OCI-M1 (cell line): ENCODE results near the gene C10orf62.
"Not testable (repeated sequence)": the region's sequence is repeated elsewhere in the genome, so short reads cannot be mapped to it uniquely, and the experiment has no call there.

Experiments
- DNase-seq: peaks from one replicate; lab custom pipeline; 2025; lab: John Stamatoyannopoulos, UW

The C10orf62 gene

DNA sequence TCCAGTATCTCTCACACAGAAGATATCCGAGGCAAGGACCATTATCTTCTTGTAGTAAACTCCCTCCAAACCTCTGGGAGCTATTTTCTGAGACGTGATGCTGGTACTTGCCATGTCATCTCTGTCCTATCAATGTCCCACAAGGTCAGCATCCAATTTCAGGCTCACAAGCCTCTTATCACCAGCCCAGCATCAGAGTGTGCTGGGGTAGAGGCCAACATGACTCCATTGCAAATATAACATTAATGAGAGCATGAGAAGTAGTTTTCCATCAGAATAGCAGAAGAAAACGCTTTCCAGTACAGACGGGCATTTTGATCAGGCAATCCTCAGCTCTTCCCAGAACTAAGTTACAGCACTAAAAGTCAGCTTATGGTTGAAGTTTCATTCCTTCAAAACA lies 38.2 kb downstream of the C10orf62 start:
- DNase-seq: peak; percentile 31

DNA sequence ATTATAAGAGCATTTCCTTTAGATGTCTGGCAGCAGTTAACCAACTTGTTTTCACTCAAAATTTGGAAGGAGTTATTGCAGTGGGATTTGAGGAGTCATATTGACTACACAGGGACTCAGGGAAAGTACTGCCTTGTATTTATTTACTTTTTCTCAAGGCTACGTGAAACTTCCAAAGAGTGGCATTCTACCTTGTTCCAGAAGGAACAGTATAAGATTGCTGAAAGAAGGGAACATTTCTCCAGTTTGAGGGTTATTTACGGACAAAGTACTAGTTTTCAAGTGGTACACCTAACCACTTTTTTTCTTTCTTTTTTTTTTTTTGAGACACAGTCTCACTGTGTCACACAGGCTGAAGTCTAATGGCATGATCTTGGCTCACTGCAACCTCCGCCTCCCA lies 38.7 kb downstream of the C10orf62 start:
- DNase-seq: no peak

DNA sequence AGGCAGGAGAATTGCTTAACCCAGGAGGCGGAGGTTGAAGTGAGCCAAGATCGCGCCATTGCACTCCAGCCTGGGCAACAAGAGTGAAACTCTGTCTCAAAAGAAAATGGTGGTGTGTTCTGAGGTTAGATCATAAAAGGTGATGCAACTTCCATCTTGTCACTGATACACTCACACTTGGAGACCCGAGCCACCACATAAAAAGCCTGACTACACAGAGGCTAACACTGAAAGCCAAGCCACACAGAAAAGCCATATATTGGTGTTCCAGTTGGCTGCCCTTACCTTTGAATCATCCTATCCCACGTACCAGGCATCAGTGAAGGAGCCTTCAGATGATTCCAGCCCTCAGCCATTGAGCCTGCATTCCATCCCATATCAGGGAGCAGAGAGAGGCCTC lies 39.8 kb downstream of the C10orf62 start:
- DNase-seq: no peak

DNA sequence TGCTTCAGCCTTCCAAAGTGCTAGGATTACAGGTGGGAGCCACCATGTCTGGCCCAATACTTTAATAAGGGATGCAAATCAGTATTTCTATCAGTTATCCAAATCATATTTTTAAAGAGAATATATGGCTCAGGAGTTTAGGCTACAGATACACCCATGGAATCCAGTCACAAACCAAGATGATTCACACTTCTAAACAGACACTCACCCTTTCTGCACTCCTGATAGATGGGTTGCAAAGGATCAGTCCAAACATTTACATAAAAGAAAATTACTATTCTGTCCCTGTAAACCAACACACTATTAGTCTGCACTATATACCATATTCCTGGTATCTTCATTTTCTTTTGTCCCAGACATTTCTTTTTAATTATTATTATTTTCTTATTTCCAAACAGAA lies 41.6 kb downstream of the C10orf62 start:
- DNase-seq: no peak

DNA sequence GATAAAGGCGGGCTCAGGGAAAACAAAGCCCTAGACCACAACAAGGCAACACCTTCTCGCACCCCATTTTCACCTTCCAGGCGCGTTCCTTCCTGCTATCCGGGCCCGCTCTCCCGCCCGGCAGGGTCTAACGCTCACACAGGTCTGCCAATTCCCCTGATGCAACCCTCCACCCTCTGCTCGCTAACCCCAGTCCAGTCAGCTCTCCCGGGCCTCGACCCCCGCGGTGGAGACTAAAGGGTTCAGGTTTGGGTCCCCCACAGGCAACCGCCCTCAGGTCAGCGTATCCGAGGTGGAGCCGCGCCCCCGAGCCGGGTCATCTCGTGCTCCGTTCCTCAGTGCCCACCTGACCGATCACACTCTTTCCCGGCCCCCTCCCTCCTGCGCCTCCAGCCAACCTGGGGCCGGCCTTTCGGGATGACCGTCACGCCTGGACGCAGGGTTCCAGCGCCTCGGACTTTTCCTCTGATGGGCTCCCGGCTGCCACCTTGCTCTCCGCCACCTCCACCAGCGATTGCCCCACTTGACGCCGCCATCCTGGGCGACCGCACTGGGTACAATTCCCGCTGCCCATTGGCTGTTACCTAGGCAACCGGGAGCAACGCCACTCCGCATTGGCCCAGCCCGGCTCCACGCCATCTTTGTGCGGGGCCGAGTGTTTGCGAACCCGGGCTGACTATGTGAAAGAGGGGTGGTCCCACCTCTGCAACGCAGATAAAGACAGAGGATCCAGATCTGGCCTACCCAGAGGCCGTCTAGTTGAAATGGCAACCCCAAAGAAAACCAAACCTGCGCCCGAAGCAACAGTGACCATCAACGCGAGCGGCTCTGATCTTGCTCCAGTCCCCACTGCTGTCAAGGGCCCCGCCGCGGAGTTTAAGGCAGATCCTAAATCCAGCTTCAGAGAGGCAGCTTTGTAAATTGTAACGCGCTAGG lies 43.7 kb downstream of the C10orf62 start, which contains the start of gene MORN4:
TSS of gene MORN4 (minus strand) at position 552 of the 936 bp plus-strand sequence. CDS start 13,847 bp downstream, outside the sequence.
- DNase-seq: peak; percentile 97

DNA sequence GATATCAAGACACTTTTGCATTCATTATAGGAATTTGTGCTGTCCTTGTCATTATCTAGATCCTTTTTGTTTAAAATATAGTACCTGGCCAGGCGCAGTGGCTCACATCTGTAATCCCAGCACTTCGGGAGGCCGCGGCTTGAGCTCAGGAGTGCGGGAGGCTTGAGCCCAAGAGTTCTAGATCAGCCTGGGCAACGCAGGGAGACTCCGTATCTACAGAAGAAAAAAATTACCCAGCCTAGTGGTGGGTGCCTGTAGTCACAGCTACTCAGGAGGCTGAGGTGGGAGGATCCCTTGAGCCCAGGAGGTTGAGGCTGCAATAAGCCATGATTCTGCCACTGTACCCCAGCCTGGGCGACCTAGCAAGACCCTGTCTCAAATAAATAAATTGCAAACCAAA lies 44.4 kb downstream of the C10orf62 start:
- peak; percentile 75 for DNase-seq

DNA sequence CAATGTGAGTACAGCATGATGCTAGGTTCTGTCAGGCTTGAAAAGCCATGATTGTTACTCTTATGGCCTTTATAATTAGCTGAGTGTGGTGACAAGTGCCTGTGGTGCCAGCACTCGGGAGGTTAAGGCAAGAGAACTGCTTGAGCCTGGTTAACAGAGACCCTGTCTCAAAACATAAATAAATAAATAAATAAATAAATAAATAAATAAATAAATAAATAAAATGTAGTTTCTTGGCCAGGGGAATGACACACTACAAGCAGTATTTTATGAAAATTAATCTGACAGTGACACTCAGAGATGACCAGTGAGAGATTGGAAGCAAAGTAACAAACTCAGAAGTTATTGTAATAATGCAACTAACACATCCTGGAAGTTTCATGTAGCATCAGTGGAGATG lies 46.1 kb downstream of the C10orf62 start:
- DNase-seq: no peak

DNA sequence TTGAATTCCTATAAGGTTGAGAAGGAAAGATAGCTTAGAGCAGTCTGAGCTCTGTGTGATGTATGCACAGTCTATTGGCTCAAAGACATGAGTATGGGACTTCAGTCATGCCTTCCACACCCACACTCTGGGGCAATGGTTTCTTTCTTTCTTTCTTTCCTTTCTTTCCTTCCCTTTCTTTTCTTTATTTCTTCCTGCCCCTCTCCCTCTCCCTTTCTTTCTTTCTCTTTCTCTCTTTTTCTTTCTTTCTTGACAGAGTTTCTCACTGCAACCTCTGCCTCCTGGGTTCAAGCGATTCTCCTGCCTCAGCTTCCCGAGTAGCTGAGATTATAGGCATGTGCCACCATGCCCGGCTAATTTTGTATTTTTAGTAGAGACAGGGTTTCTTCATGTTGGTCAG lies 49.6 kb downstream of the C10orf62 start:
- not testable (repeated sequence) for DNase-seq

DNA sequence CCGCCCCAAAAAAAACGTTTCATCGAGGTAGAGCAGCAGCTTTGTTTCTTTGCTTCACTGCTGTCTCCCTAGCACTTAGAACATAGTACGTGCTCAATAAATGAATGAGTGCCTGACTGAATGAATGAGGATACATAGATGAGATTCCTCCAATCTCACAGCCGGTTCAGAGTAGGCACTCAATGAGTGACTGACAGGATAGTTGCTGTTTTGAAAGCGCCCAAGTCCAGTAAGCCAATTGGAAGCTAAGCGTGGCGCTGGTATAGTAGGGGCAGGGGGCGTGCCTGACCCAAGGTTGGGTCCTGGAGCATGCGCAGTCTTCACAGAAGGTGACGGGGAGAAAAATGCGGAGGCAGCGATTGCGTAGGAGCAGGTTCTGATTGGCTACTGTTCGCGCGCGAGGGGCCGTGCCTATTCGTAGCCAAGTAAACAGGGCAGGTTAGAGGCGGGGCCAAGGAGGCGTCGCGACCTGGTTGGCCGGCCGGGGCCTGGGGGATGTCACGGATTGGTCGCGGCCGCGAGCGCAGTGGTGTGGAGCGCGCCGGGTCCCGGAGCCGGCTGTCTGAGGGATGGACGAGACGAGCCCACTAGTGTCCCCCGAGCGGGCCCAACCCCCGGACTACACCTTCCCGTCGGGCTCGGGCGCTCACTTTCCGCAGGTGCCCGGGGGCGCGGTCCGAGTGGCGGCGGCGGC lies 50.8 kb downstream of the C10orf62 start, which contains the start of gene PI4K2A:
TSS of gene PI4K2A (plus strand) at position 498 of the 694 bp plus-strand sequence. CDS start at position 570, 72 bp downstream.
- DNase-seq: peak; percentile 100
